ENCODE results near the gene AOPEP.

The AOPEP gene

DNA sequence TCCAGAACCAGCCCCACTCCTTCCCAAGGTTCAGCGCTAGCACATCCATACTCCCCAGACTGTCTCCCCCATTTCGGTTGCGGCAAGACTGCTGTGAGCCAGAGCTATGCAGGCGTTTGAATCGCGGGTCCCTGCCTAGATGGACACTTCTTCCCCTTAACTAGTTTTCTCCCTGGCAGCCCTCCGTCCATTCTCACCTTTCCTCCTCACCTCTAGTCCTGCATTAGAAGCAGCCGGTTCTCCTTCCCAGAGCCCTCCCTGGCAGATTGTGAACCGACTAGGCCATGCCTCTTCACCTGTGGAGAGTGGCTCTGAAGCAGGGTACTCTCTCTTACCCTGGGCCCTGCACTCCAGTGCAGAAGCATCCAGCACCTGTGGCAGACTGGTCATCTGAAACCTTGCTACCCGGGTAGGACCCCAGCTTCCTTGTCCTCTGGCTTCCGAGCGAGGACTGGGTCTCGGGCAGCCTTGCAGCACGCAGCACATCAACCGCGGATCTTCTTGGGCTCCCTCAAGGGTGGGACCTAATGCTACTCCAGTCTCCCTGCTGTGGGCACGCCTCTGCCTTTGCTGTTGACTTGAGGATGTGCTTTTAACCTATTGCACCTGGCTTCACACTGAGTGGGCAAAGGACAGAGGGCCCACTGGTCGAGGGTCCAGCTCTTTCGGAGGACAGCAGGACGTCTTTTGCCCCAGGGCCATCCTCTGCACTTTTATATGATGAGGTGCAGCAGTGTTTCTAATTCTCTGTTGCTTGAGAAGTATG lies 183.6 kb downstream of the AOPEP start:
- no peak for DNase-seq (ENCODE audit: extremely low read depth, low read depth)
- TF ChIP-seq, protein P1, sequence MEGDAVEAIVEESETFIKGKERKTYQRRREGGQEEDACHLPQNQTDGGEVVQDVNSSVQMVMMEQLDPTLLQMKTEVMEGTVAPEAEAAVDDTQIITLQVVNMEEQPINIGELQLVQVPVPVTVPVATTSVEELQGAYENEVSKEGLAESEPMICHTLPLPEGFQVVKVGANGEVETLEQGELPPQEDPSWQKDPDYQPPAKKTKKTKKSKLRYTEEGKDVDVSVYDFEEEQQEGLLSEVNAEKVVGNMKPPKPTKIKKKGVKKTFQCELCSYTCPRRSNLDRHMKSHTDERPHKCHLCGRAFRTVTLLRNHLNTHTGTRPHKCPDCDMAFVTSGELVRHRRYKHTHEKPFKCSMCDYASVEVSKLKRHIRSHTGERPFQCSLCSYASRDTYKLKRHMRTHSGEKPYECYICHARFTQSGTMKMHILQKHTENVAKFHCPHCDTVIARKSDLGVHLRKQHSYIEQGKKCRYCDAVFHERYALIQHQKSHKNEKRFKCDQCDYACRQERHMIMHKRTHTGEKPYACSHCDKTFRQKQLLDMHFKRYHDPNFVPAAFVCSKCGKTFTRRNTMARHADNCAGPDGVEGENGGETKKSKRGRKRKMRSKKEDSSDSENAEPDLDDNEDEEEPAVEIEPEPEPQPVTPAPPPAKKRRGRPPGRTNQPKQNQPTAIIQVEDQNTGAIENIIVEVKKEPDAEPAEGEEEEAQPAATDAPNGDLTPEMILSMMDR (IDR thresholded peaks at IDR 0.05; ENCODE audit: low read depth, low read length, missing control alignments): no peak
- no peak overlapping the region for H3K4me3 ChIP-seq (replicated peaks; ENCODE audit: low read depth, low read length)

DNA sequence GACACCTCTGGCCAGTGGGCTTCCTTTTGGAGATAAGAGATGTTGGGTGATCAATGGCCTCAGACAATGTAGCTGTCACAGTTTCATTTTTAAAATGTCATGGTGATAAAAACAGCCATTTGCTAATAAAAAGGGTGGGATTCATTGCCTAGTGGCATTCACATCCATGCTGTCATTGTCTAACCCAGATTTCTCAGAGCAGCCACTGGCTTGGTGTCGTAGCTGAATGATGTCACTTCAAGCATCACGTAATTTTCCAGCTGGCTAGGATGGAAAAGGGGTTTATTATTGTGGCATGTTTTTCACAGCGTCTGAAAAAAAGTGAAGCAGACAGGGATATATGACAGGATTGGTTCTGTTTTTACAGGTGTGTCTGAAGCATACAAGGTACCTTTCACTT lies 184.7 kb downstream of the AOPEP start:
- no peak overlapping the region for H3K4me3 ChIP-seq (replicated peaks; ENCODE audit: low read depth, low read length)
- no peak for DNase-seq (ENCODE audit: extremely low read depth, low read depth)
- TF ChIP-seq, protein P1 (IDR thresholded peaks at IDR 0.05; ENCODE audit: low read depth, low read length, missing control alignments): no peak

DNA sequence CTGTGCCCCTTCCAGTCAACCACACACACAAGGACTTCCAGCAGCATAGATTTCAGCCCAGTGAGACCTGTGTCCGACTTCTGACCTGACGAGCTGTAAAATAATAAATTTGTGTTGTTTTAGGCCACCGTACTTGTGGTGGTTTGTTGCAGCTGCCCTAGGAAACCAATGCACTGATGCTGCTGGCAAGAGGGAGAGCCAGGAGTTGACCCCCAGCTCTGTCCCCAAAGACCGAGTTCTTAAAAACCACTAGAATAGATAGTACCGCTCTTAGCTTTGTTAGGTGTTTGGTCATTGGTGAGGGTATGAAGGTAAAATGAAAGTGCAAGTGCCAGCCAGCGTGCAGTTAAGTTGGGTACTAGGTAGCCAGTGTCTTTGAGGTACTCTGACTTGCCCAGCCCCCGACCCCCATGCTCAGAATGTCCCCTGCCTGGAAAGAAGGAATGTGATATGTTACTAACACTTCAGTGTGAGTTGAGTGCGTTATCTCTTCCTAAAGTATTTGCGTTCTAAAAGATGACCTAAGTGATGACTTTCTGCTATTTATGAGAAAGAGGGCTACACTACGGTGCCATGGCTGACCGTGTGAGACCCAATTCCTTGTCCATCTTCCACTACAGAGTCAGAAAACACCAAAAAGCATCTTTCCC lies 185.6 kb downstream of the AOPEP start:
- no peak overlapping the region for H3K4me3 ChIP-seq (replicated peaks; ENCODE audit: low read depth, low read length)
- TF ChIP-seq, protein P1 (IDR thresholded peaks at IDR 0.05; ENCODE audit: low read depth, low read length, missing control alignments): no peak
- DNase-seq (ENCODE audit: extremely low read depth, low read depth): no peak

DNA sequence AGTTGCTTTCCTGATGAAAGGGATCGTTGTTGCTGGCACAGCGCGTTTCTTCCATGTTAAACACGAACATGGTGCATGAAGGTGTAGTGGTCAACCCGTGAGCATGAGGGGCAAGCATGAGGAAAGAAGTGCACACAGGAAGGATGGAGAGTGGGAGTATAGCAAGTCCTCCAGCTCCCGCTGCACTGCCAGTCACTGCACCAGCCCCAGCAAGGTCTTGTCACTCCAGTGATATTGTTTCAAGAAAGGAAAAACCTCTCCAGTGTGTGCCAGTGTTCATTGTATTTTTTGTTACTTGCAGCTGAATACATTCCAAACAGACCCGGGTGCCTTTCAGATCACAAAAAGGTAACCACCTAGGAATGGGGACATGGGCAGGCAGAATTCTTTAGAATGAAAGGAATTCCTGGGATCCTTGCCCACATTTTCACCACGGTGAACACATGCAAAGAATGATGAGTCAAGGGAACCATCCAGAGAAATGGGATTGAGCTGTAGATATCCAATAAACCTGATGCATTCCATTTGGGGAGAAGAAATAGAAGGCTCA lies 186.3 kb downstream of the AOPEP start:
- no peak overlapping the region for H3K4me3 ChIP-seq (replicated peaks; ENCODE audit: low read depth, low read length)
- DNase-seq (ENCODE audit: extremely low read depth, low read depth): no peak
- TF ChIP-seq, protein P1 (IDR thresholded peaks at IDR 0.05; ENCODE audit: low read depth, low read length, missing control alignments): no peak

DNA sequence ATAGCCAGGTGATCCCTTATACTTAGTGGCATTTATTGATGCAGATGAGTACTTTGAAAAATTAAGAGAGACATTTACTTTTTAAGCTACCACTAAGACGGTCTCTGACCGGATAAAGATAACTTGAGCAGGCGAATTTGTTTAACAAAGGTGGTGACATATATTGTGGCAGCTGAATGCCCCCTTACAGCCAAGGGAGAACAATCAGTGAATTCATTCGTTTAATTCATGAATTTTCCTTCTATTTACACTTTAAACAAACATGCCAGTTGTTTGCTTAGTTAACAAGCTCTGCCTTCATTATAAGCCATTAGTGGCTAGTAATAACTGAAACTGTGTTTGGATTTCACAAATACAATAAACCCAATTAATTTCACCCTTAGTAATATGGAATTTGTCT lies 187.1 kb downstream of the AOPEP start:
- H3K4me3 ChIP-seq (replicated peaks; ENCODE audit: low read depth, low read length): no peak overlapping the region
- TF ChIP-seq, protein P1 (IDR thresholded peaks at IDR 0.05; ENCODE audit: low read depth, low read length, missing control alignments): no peak
- no peak for DNase-seq (ENCODE audit: extremely low read depth, low read depth)

DNA sequence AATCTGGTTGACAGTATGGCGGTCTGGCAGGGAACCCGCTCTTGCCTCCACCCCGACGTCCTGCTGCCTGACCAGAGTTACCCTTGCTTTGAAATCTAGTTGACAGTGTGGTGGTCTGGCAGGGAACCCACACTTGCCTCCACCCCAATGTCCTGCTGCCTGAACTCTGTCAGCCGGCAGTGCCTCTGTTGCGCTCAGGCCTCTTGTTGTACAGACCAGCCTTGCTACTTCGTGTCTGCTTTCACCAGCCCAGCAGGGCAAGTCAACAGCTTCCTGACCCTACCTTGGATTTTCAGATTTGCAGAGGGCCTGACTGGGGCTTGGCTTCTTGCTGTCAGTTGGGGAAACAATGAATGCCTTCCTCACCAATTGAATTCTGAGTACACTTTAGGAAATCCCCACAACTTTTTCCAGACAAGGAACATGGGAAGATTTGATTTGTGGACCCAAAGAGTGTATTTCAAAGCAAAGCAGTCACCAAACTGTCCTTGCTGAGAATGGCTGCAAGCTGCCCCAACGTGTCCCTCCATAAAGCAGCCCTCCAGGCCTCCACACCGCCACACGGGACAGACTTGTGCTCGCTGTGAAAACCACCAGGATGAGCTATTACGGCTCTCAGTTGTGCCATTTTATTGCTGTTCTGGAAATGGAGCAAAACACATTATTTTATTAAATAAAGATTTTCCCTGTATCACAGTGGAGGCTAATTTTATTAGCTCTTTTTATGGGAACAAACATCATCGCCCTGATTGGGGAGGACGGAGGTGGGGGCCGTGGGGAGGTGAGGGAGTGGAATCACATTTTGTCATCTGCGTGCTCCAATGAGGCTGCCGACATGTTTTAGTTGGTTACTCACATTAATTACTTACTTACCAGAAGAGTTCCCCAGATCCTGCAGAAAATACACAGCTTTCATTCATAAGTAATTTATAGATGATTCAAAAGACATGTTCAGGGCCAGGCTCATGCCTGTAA lies 189.3 kb downstream of the AOPEP start:
- no peak for DNase-seq (ENCODE audit: extremely low read depth, low read depth)
- no peak overlapping the region for H3K4me3 ChIP-seq (replicated peaks; ENCODE audit: low read depth, low read length)
- TF ChIP-seq, protein P1 (IDR thresholded peaks at IDR 0.05; ENCODE audit: low read depth, low read length, missing control alignments): no peak

Measured in HFF-Myc (cell line).